PC-9 (cell line): ENCODE data around the gene NFX1. TPM values are rescaled to one million over a fixed set of nuclear protein-coding genes. Genes with fewer than 3 reads are reported as not detected.

ENCODE experiments used
- BruUV-seq: library from RNA; stranded (reverse); fragments of 400-500 nt; replicated peaks from 2 replicates; lab custom pipeline; 2021; lab: Mats Ljungman, UMichigan
- CTCF ChIA-PET: fragments of 300-600 bp; sonication (Branson Sonifier 250); formaldehyde crosslinking; loops from one replicate; lab custom pipeline; 2022; ENCODE audit warnings: antibody characterized with exemption; lab: Charles Lee
- POLR2A ChIA-PET: fragments of 300-600 bp; sonication (Branson Sonifier 250); formaldehyde crosslinking; loops from one replicate; lab custom pipeline; 2022; ENCODE audit warnings: antibody characterized with exemption; ENCODE audit not compliant: unreplicated experiment; lab: Charles Lee
- DNase-seq, 2 experiments: peaks; one replicate each; pipeline versions ENCODE4 v3.0.0 to v3.0.0-alpha.2; 2015 to 2022; ENCODE audit warnings: mixed read lengths in 1 of 2
- H2AFZ ChIP-seq: fragments of 200-600 bp; sonication (generic); 2 replicates; pipeline ENCODE4 v1.8.1; 2017; ENCODE audit warnings: antibody characterized with exemption
- H3F3A ChIP-seq: fragments of 200-600 bp; sonication (generic); 2 replicates; pipeline ENCODE4 v1.8.1; 2017; ENCODE audit warnings: antibody characterized with exemption, mild to moderate bottlenecking, low read depth; ENCODE audit not compliant: insufficient read depth
- H3K27ac ChIP-seq: fragments of 200-600 bp; sonication (generic); 2 replicates; pipeline ENCODE4 v1.6.1; 2016; ENCODE audit warnings: mixed run types
- H3K27me3 ChIP-seq: fragments of 200-600 bp; sonication (generic); 2 replicates; pipeline ENCODE4 v1.6.1; 2016; ENCODE audit warnings: low read depth, mixed run types; ENCODE audit not compliant: insufficient read depth
- H3K36me3 ChIP-seq: fragments of 200-600 bp; sonication (generic); 2 replicates; pipeline ENCODE4 v1.6.1; 2016; ENCODE audit warnings: low read depth, mixed run types
- H3K4me1 ChIP-seq: fragments of 200-600 bp; sonication (generic); replicated peaks from 2 replicates; pipeline ENCODE4 v1.6.1; 2016; ENCODE audit warnings: mixed run types; ENCODE audit not compliant: insufficient read depth
- H3K4me2 ChIP-seq: fragments of 200-600 bp; sonication (generic); 2 replicates; pipeline ENCODE4 v1.6.1; 2017; ENCODE audit warnings: mixed run types
- H3K4me3 ChIP-seq: fragments of 200-600 bp; sonication (generic); 2 replicates; pipeline ENCODE4 v1.6.1; 2016; ENCODE audit warnings: mixed run types
- H3K79me2 ChIP-seq: fragments of 200-600 bp; sonication (generic); 2 replicates; pipeline ENCODE4 v1.6.1; 2017; ENCODE audit warnings: low read depth, mixed run types
- H3K9me2 ChIP-seq: fragments of 200-600 bp; sonication (generic); 2 replicates; pipeline ENCODE4 v1.8.1; 2017; ENCODE audit warnings: mild to moderate bottlenecking; ENCODE audit not compliant: insufficient read depth
- H3K9me3 ChIP-seq: fragments of 200-600 bp; sonication (generic); 2 replicates; pipeline ENCODE4 v1.8.1; 2016; ENCODE audit warnings: low read depth; ENCODE audit not compliant: insufficient read depth
- H4K20me1 ChIP-seq: fragments of 200-600 bp; sonication (generic); 2 replicates; pipeline ENCODE4 v1.8.1; 2017; ENCODE audit not compliant: insufficient read depth
- EZH2 ChIP-seq: fragments of 200-600 bp; sonication (generic); IDR thresholded peaks from 2 replicates; pipeline ENCODE4 v1.8.0; 2017; ENCODE audit warnings: antibody characterized with exemption, low read depth
- intact Hi-C: fragments of 100-400 bp; cut with micrococcal nuclease; formaldehyde crosslinking; loops from one replicate; pipeline ENCODE4 v1.10.0; 2022; ENCODE audit not compliant: unreplicated experiment
- total RNA-seq: library from RNA; stranded (reverse); gene quantifications from 2 replicates; pipeline ENCODE4 v1.2.3, GENCODE V29; 2021
- TF ChIP-seq, protein P1 (sequence below): fragments of 200-600 bp; sonication (generic); conservative IDR thresholded peaks from 2 replicates; pipeline ENCODE4 v1.6.1; 2017; ENCODE audit warnings: mixed run types, antibody characterized with exemption, mild to moderate bottlenecking, moderate library complexity

NFX1 gene
- total RNA-seq, 1 experiment from 2014 or later, result 14.9 TPM

DNA sequence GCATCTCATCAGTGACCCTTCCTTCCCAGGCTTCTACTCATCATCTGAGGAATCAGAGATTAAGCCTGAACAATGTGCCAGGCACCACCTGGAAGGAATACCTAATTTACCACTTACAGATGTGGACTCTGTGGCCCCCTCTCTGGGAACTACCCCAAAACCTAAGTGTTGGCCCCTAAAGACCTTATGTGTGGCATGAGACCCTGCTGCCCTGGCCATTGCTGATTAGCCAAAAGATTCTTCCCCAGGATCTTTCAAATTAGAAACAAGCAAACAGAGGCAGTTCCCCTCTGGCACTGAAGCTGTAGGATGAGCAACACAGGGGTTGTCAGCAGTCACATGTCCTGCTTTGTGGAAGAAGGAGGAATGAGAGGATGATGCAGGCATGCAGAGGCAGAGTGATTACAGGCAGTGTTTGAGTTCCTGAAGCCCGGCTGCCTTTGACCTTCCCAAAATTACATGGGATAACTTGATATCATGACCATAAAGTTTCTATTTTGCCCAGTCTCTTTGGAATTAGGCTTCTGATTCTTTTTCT is 39.8 kb upstream of the NFX1 start:
- no peak for DNase-seq
- Histone ChIP-seq H3K9me3 (no peaks in the 10 kb centered on the region), H3K9me2 (no peaks in the 10 kb centered on the region), H3K27ac (no peak overlapping the region), H4K20me1 (no peaks in the 10 kb centered on the region), H2AFZ (no peak overlapping the region), H3F3A (no peaks in the 10 kb centered on the region), H3K27me3 (no peaks in the 10 kb centered on the region), H3K4me1 (no peaks in the 10 kb centered on the region), H3K79me2 (no peaks in the 10 kb centered on the region), H3K4me2 (no peak overlapping the region), H3K4me3 (no peak overlapping the region), H3K36me3 (no peaks in the 10 kb centered on the region)
- no TSS peak for BruUV-seq
- intact Hi-C loops, result no loop called here
- POLR2A ChIA-PET, result no interaction called here
- CTCF ChIA-PET, result no interaction called here
- TF ChIP-seq, protein P1, sequence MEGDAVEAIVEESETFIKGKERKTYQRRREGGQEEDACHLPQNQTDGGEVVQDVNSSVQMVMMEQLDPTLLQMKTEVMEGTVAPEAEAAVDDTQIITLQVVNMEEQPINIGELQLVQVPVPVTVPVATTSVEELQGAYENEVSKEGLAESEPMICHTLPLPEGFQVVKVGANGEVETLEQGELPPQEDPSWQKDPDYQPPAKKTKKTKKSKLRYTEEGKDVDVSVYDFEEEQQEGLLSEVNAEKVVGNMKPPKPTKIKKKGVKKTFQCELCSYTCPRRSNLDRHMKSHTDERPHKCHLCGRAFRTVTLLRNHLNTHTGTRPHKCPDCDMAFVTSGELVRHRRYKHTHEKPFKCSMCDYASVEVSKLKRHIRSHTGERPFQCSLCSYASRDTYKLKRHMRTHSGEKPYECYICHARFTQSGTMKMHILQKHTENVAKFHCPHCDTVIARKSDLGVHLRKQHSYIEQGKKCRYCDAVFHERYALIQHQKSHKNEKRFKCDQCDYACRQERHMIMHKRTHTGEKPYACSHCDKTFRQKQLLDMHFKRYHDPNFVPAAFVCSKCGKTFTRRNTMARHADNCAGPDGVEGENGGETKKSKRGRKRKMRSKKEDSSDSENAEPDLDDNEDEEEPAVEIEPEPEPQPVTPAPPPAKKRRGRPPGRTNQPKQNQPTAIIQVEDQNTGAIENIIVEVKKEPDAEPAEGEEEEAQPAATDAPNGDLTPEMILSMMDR, result no peak
- TF ChIP-seq EZH2, result no peak

DNA sequence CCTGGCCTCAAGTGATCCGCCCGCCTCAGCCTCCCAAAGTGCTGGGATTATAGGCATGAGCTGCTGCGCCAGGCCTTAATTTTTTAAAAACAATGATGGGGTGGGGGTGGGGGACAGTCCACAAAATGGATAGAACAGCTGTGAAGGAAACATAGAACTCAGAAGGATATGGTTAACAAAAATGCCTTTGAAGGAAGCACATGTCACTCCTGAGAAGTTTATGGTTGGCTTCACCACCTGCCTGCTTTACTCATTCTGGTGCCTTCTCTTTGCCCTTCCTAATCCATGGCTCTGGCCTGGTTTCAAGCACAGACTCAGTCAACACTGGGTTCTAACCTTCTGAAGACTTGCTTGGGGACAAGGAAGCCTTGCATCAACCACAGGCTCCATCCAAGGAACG is 36.1 kb upstream of the NFX1 start:
- H4K20me1 ChIP-seq, result no peaks in the 10 kb centered on the region
- H3K27ac ChIP-seq, result no peak overlapping the region
- intact Hi-C loops, result no loop called here
- ChIA-PET POLR2A (no interaction called here), CTCF (no interaction called here)
- no peaks in the 10 kb centered on the region for H3K4me1 ChIP-seq
- BruUV-seq, result no TSS peak
- H3K4me2 ChIP-seq, result no peak overlapping the region
- no peak overlapping the region for H2AFZ ChIP-seq
- TF ChIP-seq, protein P1, result no peak
- no peak for TF ChIP-seq EZH2
- no peaks in the 10 kb centered on the region for H3K9me2 ChIP-seq
- no peak overlapping the region for H3K4me3 ChIP-seq
- no peaks in the 10 kb centered on the region for H3K9me3 ChIP-seq
- H3F3A ChIP-seq, result no peaks in the 10 kb centered on the region
- H3K79me2 ChIP-seq, result no peaks in the 10 kb centered on the region
- DNase-seq, result no peak
- peaks cover 7% of the 10 kb centered on the region; the same call in 1 of the 2 replicates for H3K36me3 ChIP-seq
- H3K27me3 ChIP-seq, result no peaks in the 10 kb centered on the region

DNA sequence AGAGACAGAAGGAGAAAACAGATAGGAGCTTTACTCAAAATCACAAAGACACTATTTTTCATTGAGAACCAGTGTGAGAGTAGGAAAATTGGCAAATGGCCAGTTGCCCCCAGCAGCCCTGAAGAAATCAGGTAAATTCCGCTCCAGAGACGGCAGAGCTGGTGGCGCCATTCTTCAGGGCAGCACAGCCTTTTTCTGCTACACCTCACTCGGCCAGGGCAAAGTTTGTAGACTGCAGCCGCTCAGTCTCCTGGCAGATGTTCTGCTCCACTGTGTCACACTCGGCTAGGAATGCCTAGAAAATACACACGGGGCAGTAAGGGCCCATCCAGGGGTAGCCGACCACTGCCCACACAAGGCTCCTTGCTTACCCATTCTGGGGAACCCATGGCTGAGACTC is 35.3 kb upstream of the NFX1 start:
- H3F3A ChIP-seq, result no peaks in the 10 kb centered on the region
- H3K9me3 ChIP-seq, result no peaks in the 10 kb centered on the region
- DNase-seq, result no peak
- no peaks in the 10 kb centered on the region for H3K27me3 ChIP-seq
- intact Hi-C loops, result no loop called here
- peaks cover 7% of the 10 kb centered on the region; the same call in 1 of the 2 replicates for H3K36me3 ChIP-seq
- H4K20me1 ChIP-seq, result no peaks in the 10 kb centered on the region
- POLR2A ChIA-PET, result no interaction called here
- BruUV-seq, result no TSS peak
- H3K4me2 ChIP-seq, result no peak overlapping the region
- no peaks in the 10 kb centered on the region for H3K9me2 ChIP-seq
- CTCF ChIA-PET, result no interaction called here
- TF ChIP-seq, protein P1, result no peak
- TF ChIP-seq EZH2, result no peak
- H3K4me1 ChIP-seq, result no peaks in the 10 kb centered on the region
- no peak overlapping the region for H2AFZ ChIP-seq
- no peaks in the 10 kb centered on the region for H3K79me2 ChIP-seq
- no peak overlapping the region for H3K27ac ChIP-seq
- no peak overlapping the region for H3K4me3 ChIP-seq
